Fibroblast of lung (primary cell): ENCODE data around the gene F10. TPM values are rescaled to one million over a fixed set of nuclear protein-coding genes. Genes with fewer than 3 reads are reported as not detected.

ENCODE experiments used
- DNase-seq, 2 donors: peaks; one replicate each; pipeline versions ENCODE4 v3.0.0 to v3.0.0-alpha.2; 2010; ENCODE audit warnings: low read depth in 2 of 2
- H2AFZ ChIP-seq: 2 replicates; pipeline ENCODE4 v1.5.1; 2012; ENCODE audit warnings: low read length, control low read depth, inconsistent platforms
- H3K27ac ChIP-seq: 2 replicates; pipeline ENCODE4 v1.5.1; 2011; ENCODE audit warnings: low read length, control low read depth; ENCODE audit not compliant: insufficient read depth
- H3K27me3 ChIP-seq: 2 replicates; pipeline ENCODE4 v1.5.1; 2011; ENCODE audit warnings: mild to moderate bottlenecking, low read length; ENCODE audit not compliant: control insufficient read depth, insufficient read depth
- H3K36me3 ChIP-seq: 2 replicates; pipeline ENCODE4 v1.5.1; 2011; ENCODE audit warnings: low read length; ENCODE audit not compliant: control insufficient read depth, insufficient read depth
- H3K4me1 ChIP-seq: 2 replicates; pipeline ENCODE4 v1.5.1; 2011; ENCODE audit warnings: low read length; ENCODE audit not compliant: control insufficient read depth, insufficient read depth; ENCODE audit errors: extremely low read depth
- H3K4me2 ChIP-seq: 2 replicates; pipeline ENCODE4 v1.5.1; 2011; ENCODE audit warnings: low read length, control low read depth; ENCODE audit not compliant: insufficient read depth; ENCODE audit errors: extremely low read depth
- H3K4me3 ChIP-seq, 4 experiments: fragments of 200-600 bp in 1 of 4; sonication (generic) in 1 of 4; replicated peaks in 1 of 4; 2 replicates each; pipeline ENCODE4 v1.5.1; 2011 to 2016; ENCODE audit warnings: low read length in 4 of 4, low read depth in 3 of 4, mild to moderate bottlenecking in 3 of 4, control low read depth in 2 of 4, inconsistent platforms in 1 of 4, mixed read lengths in 1 of 4; ENCODE audit not compliant: insufficient read depth in 1 of 4; ENCODE audit errors: control extremely low read depth in 1 of 4
- H3K79me2 ChIP-seq: 2 replicates; pipeline ENCODE4 v1.5.1; 2012; ENCODE audit warnings: mild to moderate bottlenecking, low read length, inconsistent platforms; ENCODE audit not compliant: control insufficient read depth, insufficient read depth
- H3K9ac ChIP-seq: 2 replicates; pipeline ENCODE4 v1.5.1; 2011; ENCODE audit warnings: mild to moderate bottlenecking, low read length, control low read depth; ENCODE audit not compliant: insufficient read depth
- H3K9me3 ChIP-seq: 2 replicates; pipeline ENCODE4 v1.5.1; 2012; ENCODE audit warnings: low read depth, low read length; ENCODE audit not compliant: control insufficient read depth, insufficient read depth
- H4K20me1 ChIP-seq: 2 replicates; pipeline ENCODE4 v1.5.1; 2011; ENCODE audit warnings: low read length; ENCODE audit not compliant: control insufficient read depth, insufficient read depth; ENCODE audit errors: extremely low read depth
- EZH2 ChIP-seq: IDR thresholded peaks from 2 replicates; pipeline ENCODE4 v1.5.1; 2012; ENCODE audit warnings: low read length, control low read depth, mild to moderate bottlenecking; ENCODE audit errors: missing control alignments
- polyA plus RNA-seq, 2 donors: library from polyadenylated mRNA; depleted of rRNA in 1 of 2; stranded (reverse) in 1 of 2; unstranded in 1 of 2; fragments of >200 nt; gene quantifications; 2 replicates each; pipeline ENCODE4 v1.2.1, GENCODE V29; 2011 to 2012; ENCODE audit warnings: missing spikeins in 1 of 2
- total RNA-seq: library from RNA; depleted of rRNA; stranded (reverse); fragments of >200 nt; gene quantifications from 2 replicates; pipeline ENCODE4 v1.2.1, GENCODE V29; 2014
- TF ChIP-seq, protein P1 (sequence below), 2 donors: IDR thresholded peaks in 1 of 2; conservative IDR thresholded peaks in 1 of 2; 1 replicate in 1 of 2; 2 replicates in 1 of 2; pipeline ENCODE4 v1.5.1; 2011 to 2012; ENCODE audit warnings: low read length in 2 of 2, control low read depth in 1 of 2, inconsistent platforms in 1 of 2, low read depth in 1 of 2, mild to moderate bottlenecking in 1 of 2

Gene F10
- total and polyA plus RNA-seq, 2 donors (not counting 1 experiment from before 2014, with no cell fraction given) = 39.9 to 41.5 TPM

DNA sequence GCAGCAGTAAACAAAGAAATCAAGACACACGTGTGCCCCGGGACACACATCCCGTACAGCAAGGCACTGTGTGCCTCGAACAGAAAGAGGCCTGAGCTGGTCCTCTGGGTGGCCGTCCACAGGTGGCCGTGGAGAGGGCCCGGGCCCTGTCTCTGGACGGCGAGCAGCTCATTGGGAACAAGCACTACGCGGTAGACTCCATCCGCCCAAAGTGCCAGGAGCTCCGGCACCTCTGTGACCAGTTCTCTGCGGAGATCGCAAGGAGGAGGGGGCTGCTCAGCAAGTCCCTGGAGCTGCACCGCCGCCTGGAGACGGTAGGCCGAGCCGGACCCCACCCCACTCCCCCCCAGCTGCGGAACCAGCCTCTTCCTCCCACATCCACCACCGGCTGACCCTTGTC lies 47.7 kb upstream of the F10 start:
- H4K20me1 ChIP-seq = no peaks in the 10 kb centered on the region
- no peaks in the 10 kb centered on the region for H3K79me2 ChIP-seq
- no peak for TF ChIP-seq EZH2
- TF ChIP-seq, protein P1, sequence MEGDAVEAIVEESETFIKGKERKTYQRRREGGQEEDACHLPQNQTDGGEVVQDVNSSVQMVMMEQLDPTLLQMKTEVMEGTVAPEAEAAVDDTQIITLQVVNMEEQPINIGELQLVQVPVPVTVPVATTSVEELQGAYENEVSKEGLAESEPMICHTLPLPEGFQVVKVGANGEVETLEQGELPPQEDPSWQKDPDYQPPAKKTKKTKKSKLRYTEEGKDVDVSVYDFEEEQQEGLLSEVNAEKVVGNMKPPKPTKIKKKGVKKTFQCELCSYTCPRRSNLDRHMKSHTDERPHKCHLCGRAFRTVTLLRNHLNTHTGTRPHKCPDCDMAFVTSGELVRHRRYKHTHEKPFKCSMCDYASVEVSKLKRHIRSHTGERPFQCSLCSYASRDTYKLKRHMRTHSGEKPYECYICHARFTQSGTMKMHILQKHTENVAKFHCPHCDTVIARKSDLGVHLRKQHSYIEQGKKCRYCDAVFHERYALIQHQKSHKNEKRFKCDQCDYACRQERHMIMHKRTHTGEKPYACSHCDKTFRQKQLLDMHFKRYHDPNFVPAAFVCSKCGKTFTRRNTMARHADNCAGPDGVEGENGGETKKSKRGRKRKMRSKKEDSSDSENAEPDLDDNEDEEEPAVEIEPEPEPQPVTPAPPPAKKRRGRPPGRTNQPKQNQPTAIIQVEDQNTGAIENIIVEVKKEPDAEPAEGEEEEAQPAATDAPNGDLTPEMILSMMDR (conservative IDR thresholded peaks at IDR 0.05 in 1 of 2, IDR thresholded peaks at IDR 0.05 in 1 of 2; ENCODE audit: low read depth in 1 of 2, low read length in 2 of 2) = no peak
- H3K9ac ChIP-seq = no peak overlapping the region
- no peak overlapping the region for H3K4me3 ChIP-seq
- H3K27ac ChIP-seq = no peak overlapping the region
- H3K4me1 ChIP-seq = no peaks in the 10 kb centered on the region
- no peaks in the 10 kb centered on the region for H3K27me3 ChIP-seq
- no peaks in the 10 kb centered on the region for H3K36me3 ChIP-seq
- H3K9me3 ChIP-seq = no peaks in the 10 kb centered on the region
- no peak for DNase-seq
- H3K4me2 ChIP-seq = no peak overlapping the region
- H2AFZ ChIP-seq = no peak overlapping the region

DNA sequence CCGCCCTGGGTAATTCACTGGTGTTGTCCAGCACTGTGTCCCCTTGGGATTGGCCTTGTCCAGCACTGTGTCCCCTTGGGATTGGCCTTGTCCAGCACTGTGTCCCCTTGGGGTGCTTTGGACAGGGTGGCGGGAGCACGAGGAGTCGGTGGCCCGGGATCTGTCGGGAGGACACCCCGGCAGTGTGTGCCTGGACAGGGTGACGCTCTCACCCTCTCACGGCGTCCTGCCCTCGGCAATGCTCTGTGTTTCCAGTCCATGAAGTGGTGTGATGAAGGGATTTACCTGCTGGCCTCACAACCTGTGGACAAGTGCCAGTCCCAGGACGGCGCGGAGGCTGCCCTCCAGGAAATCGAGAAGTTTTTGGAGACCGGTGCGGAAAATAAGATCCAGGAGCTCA lies 46.9 kb upstream of the F10 start:
- Histone ChIP-seq H3K9me3 (no peaks in the 10 kb centered on the region), H3K79me2 (no peaks in the 10 kb centered on the region), H3K4me3 (no peak overlapping the region), H3K27me3 (no peaks in the 10 kb centered on the region), H3K4me1 (no peaks in the 10 kb centered on the region), H2AFZ (no peak overlapping the region), H4K20me1 (no peaks in the 10 kb centered on the region), H3K27ac (no peak overlapping the region), H3K36me3 (no peaks in the 10 kb centered on the region), H3K4me2 (no peak overlapping the region), H3K9ac (no peak overlapping the region)
- DNase-seq = no peak
- TF ChIP-seq, protein P1 (conservative IDR thresholded peaks at IDR 0.05 in 1 of 2, IDR thresholded peaks at IDR 0.05 in 1 of 2; ENCODE audit: low read depth in 1 of 2, low read length in 2 of 2) = no peak
- no peak for TF ChIP-seq EZH2

DNA sequence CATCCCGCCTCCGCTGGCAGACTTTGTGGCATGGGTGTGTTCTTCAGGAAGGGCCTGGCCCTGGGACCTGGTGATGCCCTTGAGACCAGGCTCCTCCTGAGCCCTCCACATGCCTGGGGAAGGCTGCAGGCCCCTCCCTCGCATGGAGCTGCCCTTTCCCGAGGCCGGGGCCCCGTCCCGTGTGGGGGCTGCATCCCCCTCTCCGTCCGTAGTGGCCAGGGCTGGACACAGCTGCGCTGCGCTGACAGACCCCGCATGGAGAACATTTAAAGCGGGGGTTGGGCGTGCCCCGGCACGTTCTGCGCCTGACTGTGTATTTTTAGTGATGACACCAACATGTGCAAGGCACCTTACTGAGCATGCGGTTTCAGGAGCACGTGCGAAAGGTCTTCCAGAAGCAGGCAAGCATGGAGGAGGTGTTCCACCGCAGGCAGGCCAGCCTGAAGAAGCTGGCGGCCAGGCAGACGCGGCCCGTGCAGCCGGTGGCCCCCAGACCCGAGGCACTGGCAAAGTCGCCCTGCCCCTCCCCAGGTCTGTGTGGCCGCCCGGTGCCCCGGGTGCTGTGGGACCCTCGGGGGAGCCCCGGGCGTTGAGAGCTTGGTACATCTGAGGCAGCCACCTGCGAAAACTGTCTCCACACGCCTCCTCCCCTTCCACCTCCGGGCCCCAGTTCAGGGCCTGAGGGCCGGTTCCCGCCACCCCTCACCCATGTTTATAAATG lies 45.8 kb upstream of the F10 start:
- H3K4me1 ChIP-seq = no peaks in the 10 kb centered on the region
- no peaks in the 10 kb centered on the region for H3K79me2 ChIP-seq

More for the DNA sequence above, 45.8 kb upstream of the F10 start:
- no peaks in the 10 kb centered on the region for H4K20me1 ChIP-seq
- no peak overlapping the region for H3K4me3 ChIP-seq
- no peaks in the 10 kb centered on the region for H3K36me3 ChIP-seq
- H3K9me3 ChIP-seq = no peaks in the 10 kb centered on the region
- H3K9ac ChIP-seq = no peak overlapping the region
- H3K27me3 ChIP-seq = no peaks in the 10 kb centered on the region
- H3K27ac ChIP-seq = no peak overlapping the region
- H3K4me2 ChIP-seq = no peak overlapping the region
- no peak overlapping the region for H2AFZ ChIP-seq
- DNase-seq = no peak
- TF ChIP-seq EZH2 = no peak
- TF ChIP-seq, protein P1 (conservative IDR thresholded peaks at IDR 0.05 in 1 of 2, IDR thresholded peaks at IDR 0.05 in 1 of 2; ENCODE audit: low read depth in 1 of 2, low read length in 2 of 2) = no peak
